NCI-H1417 treated with DMSO at 0.1 percent for 48 hours (cell line): ENCODE results near the gene CUX1.
"Not testable (repeated sequence)": the region's sequence is repeated elsewhere in the genome, so short reads cannot be mapped to it uniquely, and the experiment has no call there.

Experiments
- DNase-seq: peaks from one replicate; lab custom pipeline; 2025; lab: John Stamatoyannopoulos, UW

The CUX1 gene, protein sequence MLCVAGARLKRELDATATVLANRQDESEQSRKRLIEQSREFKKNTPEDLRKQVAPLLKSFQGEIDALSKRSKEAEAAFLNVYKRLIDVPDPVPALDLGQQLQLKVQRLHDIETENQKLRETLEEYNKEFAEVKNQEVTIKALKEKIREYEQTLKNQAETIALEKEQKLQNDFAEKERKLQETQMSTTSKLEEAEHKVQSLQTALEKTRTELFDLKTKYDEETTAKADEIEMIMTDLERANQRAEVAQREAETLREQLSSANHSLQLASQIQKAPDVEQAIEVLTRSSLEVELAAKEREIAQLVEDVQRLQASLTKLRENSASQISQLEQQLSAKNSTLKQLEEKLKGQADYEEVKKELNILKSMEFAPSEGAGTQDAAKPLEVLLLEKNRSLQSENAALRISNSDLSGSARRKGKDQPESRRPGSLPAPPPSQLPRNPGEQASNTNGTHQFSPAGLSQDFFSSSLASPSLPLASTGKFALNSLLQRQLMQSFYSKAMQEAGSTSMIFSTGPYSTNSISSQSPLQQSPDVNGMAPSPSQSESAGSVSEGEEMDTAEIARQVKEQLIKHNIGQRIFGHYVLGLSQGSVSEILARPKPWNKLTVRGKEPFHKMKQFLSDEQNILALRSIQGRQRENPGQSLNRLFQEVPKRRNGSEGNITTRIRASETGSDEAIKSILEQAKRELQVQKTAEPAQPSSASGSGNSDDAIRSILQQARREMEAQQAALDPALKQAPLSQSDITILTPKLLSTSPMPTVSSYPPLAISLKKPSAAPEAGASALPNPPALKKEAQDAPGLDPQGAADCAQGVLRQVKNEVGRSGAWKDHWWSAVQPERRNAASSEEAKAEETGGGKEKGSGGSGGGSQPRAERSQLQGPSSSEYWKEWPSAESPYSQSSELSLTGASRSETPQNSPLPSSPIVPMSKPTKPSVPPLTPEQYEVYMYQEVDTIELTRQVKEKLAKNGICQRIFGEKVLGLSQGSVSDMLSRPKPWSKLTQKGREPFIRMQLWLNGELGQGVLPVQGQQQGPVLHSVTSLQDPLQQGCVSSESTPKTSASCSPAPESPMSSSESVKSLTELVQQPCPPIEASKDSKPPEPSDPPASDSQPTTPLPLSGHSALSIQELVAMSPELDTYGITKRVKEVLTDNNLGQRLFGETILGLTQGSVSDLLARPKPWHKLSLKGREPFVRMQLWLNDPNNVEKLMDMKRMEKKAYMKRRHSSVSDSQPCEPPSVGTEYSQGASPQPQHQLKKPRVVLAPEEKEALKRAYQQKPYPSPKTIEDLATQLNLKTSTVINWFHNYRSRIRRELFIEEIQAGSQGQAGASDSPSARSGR (N-terminal part only)

DNA sequence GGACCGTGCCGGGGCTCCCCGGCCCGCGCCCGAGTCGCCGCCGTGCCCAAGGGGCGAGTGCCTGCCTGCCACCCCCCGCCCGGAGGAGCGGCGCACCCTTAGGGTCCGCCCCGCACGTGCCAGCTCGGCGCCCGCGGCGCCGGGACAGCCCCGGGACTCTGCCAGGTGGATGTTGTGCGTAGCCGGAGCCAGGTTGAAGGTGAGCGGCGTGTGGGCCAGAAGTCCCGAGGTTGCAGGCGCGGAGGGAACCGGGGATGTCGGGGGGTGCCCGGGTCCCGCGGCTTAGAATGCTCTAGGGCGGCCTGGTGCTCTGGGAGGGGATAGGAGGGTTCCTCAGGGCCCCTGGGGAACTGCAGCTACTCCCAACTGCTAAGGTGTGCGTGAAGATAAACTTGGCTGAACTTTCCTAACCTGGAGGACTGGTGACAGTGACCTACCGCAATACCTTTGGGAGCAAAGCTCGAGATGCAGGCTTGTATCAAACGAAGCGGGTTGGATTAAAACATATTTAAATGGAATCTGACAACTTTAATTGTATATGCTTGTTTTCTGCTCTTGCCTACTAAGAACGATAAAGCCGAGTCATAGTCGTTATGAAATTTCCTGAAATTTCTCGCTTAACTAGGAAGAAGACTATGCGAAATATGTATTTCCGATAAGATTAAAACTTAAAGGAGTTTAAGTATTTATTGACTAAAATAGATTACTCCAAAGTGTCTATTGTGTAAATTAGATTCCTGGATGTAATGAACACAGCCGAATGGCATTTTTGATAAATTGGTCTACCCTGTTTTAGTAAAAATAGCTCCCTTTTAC is at the start of gene CUX1:
Gene CUX1, plus strand, starts transcription at position 156 of the 816 bp plus-strand sequence. Its CDS starts 14 bp downstream, at position 170.
- DNase-seq = no peak

DNA sequence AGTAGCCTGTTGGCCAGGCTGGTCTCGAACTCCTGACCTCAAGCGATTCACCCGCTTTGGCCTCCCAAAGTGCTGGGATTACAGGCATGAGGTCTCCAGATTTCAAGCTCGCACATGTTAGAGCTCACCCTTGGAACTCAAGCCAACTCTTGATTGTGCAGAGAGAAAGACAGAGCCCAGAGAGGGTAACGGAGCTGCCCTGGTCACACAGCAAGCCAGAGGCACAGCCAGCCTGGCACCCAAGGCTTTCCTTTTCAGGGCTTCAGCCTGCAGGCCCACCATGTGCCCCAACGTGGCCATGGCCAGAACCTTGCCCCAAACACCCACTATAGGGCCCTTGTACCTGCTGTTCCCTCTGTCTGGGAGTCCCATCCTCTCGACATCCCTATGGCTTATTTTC is 49.1 kb upstream of the CUX1 start:
- DNase-seq = no peak

DNA sequence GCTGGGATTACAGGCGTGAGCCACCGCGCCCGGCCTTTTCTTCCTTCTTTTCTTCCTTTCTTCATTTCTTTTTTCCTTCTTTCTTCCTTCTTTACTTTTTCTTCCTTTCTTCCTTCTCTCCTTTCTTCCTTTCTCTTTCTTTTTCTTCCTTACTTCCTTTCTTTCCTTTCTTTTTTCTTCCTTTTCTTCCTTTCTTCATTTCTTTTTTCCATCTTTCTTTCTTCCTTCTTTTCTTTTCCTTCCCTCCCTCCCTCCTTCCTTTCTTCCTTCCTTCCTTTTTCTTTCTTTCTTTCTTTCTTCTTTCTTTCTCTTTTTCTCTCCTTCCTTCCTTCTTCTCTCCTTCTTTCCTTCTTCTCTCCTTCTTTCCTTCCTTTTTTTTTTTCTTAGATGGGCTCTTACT is 47.0 kb upstream of the CUX1 start:
- DNase-seq = no peak

DNA sequence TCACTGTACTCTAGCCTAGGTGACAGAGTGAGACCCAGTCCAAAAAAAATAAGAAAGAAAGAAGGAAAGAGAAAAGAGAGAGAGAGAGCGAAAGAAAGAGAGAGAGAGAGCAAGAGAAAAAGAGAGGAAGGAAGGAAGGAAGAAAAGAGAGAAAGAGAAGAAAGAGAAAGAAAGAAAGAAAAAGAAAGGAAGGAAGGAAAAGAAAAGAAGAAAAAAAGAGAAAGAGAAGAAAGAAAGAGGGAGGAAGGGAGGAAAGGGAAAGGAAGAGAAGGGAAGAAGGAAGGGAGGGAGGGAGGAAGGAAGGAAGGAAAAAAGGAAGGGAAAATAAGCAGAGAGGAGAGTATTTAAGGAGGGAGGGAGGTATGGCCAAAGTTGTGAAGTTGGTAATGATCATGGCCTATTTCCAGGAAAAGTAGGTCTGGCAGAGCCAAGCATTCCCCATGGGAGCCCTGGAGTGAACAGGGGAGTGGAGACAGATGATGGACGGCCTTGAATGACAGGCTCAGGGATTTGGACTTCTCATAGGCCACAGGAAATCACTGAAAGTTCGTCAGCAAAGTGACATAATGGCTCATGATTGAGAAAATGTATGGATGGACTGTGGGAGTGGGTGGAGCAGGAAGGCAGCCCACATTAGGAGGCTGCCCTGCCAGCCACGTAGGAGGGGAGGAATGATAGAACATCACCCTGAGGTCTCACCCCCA is 44.8 kb upstream of the CUX1 start:
- DNase-seq = no peak

DNA sequence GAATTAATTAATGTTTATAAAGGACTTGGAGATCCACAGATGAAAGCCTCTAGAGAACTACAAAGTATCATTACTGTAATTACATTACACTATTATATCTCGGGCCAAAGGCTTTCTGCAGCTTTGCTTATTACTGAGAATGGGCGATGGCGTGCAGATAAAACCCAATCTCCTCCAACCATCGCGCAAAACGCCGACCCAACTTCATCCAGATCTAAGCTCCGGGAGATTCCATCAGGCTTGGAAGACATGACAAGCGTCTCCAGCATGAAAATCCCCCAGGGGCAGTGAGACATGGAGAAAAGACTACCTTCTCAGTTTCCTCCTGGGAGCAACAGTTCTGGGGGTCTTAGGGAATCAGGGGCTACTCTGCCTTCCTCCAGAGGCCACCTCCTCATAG is 42.2 kb upstream of the CUX1 start:
- DNase-seq = no peak

DNA sequence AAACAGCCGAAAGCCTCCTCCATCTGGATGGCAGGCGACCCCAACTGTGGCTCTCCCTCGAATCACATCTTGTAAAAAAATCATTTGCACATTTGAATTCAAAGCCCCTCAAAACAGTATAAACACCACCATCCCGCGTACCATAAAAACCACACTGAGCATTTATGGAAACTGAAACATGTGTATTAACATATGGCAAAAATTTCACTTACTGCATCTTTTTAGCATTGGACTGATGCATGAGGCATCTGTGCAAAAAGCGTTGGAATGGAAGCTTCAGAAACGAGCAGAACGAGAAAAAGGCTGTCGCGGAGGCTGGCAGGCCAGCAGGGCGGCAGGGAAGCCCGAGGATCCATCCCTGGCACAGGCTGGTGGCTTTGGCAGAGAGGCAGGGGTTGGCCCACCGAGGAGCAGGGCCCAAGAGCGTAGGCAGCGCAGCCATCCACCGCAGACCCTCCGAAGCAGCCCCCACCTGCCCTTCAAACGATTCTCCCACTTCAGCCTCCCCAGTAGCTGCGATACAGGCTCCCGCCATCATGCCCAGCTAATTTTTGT is 39.3 kb upstream of the CUX1 start:
- DNase-seq = no peak

DNA sequence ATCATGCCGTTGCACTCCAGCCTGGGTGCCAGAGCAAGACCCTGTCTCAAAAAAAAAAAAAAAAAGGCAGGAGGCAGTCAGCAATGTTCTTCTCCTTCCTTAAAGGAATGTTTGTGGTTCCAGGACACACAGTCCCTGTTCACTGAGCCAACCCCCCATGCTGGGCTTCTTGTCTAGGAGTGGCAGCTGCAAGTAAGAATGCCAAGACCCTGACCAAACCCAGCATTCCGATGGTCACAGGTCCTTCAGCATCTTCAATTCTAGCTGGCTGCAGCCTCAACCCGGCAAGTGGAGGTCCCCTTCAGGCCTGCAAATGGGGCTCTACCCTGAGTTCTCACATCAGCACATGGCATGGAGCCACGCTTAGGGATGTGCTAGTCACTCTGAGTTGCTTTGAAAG is 38.2 kb upstream of the CUX1 start:
- no peak for DNase-seq

DNA sequence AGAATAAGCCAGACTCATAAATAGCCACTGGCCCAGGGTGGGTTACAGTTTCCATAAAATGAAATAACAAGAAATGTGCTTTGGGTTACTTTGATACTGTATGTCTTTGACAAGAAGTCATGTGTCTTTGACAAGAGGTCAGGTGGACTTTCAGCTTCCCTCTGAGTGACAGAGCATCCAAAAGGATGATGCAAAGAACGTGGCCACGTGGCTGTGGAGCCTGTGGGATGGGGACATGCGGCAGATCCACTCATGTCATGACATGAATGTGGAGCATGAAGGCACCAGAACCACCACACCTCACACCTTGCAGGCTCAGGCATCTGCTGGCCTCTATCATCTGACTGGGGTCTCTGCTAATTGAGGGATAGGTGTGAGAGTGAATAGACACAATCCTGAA is 37.1 kb upstream of the CUX1 start:
- DNase-seq = no peak

DNA sequence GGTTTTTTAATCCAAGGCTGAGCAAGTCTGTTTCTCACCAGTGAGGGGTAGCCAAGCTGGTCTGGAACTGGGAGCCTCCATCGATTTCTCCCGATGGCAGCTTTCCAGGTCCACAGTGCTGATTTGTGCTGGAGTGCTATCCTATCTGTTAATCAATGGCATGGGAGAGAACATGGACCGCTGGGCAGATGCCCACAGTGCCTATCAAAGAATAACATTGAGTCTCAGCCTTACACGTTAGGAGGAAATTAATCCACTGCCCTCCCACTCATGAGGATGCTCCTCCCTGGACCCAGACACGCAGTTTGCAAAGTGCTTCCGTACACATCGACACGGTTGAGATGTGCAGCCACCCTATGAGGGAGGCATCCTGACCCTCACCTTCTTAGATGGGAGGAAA is 36.0 kb upstream of the CUX1 start:
- no peak for DNase-seq

DNA sequence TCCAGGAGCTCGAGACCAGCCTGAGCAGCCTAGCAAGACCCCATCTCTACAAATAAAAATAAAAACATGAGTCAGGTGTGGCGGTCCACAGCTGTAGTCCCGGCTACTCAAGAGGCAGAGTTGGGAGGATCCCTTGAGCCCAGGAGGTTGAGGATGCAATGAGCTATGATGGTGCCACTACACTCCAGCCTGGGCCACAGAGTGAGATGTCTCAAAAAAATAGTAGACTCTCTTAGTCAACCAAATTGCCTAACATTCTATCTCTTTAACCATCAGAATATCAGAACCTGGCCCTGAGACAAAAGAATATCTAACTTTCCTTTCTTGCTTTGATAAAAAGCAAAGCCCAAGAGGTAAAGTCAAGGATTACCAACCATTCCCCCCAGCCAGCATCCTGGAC is 35.0 kb upstream of the CUX1 start:
- no peak for DNase-seq

DNA sequence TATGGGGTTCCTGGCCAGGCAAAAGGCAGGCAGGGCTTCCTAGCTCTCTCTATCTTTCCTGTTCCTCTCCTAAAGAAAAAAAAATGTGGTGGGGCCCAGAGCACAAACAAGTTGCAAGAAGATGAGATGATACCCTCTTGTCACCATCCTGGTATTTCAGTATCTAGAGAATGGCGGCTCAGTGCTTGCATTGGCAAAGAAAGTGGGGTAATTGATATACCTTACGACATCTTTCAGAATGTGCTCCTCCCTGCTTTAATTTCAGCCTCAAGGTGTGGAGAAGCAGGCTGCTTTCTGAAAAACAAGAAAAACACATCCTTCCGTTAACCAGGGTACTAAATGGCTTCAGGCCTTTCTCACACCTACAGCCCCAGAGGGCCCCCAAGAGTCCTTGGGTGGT is 34.5 kb upstream of the CUX1 start:
- no peak for DNase-seq

DNA sequence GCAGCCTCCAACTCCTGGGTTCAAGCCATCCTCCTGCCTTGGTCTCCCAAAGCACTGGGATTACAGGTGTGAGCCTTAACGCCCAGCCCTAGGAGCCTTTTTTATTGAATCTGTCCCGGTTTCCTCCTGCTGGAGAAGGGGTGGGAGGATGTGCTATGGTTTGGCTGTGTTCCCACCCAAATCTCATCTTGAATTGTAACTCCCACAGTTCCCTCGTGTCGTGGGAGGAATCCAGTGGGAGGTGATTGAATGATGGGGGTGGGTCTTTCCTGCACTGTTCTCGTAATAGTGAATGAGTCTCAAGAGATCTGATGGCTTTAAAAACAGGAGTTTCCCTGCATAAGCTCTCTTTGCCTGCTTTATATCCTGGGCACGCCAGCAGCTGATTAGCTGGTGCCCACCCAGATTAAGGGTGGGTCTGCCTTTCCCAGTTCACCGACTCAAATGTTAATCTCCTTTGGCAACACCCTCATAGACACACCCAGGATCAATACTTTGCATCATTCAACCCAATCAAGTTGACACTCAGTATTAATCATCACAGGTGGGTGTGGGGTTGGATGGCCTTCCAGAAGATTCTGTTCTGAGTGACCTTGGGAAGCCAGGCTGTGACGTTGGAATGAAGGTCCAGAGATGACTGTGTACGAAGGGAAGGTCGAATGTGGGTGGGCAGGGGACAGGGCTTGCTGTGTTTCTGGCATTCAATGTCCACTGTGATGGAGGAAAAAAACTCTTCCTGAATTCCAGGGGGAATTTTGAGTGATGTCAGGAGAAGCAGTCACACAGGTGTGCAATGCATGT is 33.8 kb upstream of the CUX1 start:
- no peak for DNase-seq

DNA sequence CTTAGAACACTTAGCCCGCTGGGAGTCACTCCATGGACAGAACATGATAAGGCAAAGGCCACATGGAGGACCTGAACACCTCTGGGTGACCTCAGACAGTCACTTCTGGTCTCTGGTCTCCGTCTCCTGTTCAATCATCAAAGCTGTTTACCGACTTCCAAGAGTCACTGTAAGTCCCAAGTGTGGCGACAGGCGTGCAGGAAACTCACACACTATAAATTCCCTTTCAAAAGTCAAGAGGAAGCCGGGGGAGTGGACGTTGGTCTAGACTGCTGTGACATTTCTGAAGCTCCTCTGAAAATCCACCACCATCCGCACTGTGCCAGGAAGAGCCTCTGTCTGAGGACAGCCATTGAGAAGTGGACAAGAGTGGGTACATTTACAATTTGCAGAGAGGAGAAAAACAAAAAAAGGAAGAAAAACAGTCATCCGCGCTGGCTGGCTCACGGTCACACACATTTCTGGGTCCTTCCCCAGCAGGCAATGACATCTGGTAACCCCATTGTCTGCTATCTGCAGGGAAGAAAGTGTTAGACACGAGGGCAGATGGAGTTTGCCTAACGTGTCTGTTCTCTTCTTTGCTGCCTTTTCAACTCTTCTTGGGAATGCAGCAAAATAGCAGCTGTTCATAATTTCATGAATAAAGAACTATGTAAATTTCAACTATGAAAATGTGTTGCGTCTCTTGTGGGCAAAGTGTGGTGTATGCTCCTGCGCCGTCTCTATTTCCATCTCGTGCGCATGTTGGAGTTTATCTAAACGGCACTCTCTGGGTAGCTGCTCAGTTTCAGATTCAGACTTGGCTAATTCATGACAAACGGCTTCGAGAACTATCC is 32.9 kb upstream of the CUX1 start:
- no peak for DNase-seq

DNA sequence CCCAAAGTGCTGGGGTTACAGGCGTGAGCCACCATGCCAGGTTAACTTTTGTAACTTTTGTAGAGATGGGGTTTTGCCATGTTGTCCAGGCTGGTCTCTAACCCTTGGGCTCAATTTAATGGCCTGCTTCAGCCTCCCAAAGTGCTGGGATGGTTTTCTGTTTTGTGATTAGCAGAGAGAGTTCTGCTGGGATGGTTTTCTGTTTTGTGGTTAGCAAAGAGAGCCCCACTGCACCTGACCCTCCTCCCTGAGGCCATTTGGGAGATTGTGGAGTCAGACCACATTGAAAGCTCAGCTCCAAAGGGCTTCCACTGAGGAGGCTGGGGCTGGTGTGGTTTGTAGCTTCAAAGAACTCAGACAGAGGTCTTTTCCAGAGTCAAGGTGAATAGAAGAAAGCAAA is 29.6 kb upstream of the CUX1 start:
- DNase-seq = no peak

DNA sequence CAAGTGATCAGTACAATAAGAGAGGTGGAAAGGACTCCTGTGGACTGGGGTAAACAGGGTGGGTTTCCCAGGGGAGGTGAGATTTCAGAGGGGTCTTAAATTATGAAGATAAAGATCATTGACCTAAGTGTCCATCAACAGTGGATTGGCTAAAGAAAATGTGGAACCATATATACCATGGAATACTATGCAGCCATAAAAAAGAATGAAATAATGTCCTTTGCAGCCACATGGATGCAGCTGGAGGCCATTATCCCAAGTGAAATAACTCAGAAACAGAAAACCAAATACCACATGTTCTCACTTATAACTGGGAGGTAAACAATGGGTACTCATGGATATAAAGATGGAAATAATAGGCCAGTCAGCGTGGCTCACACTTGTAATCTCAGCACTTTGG is 28.9 kb upstream of the CUX1 start:
- DNase-seq = no peak

DNA sequence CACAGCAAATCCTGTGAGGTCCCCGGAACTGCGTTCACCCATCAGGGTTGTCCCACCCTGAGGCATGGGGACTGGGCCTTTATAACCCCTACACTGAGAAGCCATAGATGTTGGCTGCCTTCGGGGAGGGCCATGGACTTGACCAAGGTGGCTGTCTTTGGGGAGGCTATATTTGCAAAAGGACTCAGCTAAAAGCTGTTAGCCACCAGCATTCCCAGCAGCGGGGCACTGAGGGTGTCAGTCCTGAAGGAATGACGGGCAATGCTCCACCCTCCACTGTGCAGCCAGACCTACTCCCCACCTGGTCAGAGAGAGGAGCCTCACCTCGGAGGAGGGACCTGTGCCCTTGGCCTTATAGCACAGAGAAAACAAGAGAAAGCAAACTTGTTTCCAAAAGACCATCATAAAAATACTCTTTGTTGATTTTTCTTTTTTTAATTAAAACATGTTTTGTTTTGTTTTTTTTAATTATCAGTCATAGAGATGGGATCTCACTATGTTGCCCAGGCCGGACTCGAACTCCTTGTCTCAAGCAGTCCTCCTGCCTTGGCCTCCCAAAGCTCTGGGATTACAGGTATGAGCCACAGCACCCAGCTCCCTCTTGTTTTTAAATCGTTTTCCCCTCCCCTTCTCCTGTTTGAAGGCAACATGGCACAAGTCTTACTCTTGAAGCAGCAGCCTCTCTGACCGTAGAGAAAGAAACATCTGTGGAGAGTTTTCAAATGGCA is 26.7 kb upstream of the CUX1 start:
- no peak for DNase-seq

DNA sequence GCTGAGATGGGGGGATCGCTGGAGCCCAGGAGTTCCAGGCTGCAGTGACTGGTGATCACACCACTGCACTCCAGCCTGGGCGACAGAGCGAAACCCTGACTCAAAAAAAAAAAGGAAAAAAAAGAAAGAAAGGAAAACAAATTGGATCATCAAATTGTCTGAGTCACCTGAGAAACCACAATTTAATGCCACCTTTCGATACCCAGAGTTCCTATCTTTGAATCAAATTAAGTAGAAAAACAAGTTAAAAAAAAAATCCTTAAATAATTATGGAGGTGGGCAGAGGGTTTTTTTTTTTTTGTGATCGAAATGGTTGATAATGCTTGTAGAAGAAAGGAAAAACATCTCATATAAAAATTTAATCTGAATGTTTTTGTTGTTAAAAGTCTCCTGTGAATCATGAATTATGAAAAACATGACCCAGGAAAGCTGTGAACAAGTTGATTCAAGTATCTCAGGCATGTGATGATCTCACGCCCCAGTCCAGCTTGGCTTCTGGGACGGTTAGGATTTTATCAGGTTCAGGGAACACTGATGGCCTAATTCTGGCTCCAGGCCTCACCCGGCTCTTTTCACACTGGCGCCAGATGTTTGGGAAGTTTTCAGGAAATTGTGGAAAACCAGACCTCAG is 25.3 kb upstream of the CUX1 start:
- no peak for DNase-seq

DNA sequence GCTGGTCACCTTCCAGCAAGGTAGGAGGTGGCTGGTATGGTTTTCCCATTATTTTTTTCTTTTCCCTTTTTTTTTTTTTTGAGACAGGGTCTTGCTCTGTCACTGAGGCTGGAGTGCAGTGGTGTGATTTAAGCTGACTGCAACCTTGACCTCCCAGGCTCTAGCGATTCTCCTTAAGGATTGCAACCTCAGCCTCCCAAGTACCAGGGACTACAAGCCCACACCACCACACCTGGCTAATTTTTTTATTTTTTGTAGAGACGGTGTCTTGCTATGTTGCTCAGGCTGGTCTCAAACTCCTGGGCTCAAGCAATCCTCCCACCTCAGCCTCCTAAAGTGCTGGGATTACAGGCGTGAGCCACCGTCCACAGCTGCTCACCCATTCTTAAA is 24.7 kb upstream of the CUX1 start:
- DNase-seq = not testable (repeated sequence)
